PC-3 (cell line): ENCODE measurements around the gene TIRAP. TPM values are rescaled to one million over a fixed set of nuclear protein-coding genes. Genes with fewer than 3 reads are reported as not detected.

Experiments
- ATAC-seq: fragments of 200-7000 bp; cut with Tn5 transposase; 2 replicates; pipeline ENCODE4 v1.9.1; 2020; ENCODE audit warnings: mild to moderate bottlenecking, moderate library complexity
- BruUV-seq: library from RNA; stranded (reverse); fragments of 400-500 nt; replicated peaks from 2 replicates; lab custom pipeline; 2021; lab: Mats Ljungman, UMichigan
- CTCF ChIA-PET: fragments of 300-600 bp; sonication (Branson Sonifier 250); formaldehyde crosslinking; loops from one replicate; lab custom pipeline; 2022; ENCODE audit warnings: antibody characterized with exemption; lab: Charles Lee
- POLR2A ChIA-PET: fragments of 300-600 bp; sonication (Branson Sonifier 250); formaldehyde crosslinking; loops from one replicate; lab custom pipeline; 2022; ENCODE audit warnings: antibody characterized with exemption; ENCODE audit not compliant: unreplicated experiment; lab: Charles Lee
- DNase-seq: peaks from one replicate; pipeline ENCODE4 v3.0.0-alpha.2; 2015
- H2AFZ ChIP-seq: fragments of 300-600 bp; sonication (generic); 2 replicates; pipeline ENCODE4 v1.6.0; 2016; ENCODE audit warnings: antibody characterized with exemption, low read length
- H3F3A ChIP-seq: fragments of 300-600 bp; sonication (generic); one replicate; pipeline ENCODE4 v1.6.0; 2017; ENCODE audit warnings: antibody characterized with exemption, low read length, control low read depth, mild to moderate bottlenecking; ENCODE audit not compliant: unreplicated experiment
- H3K27ac ChIP-seq: fragments of 300-600 bp; sonication (generic); 2 replicates; pipeline ENCODE4 v1.5.1; 2016; ENCODE audit warnings: mild to moderate bottlenecking, low read length
- H3K27me3 ChIP-seq: fragments of 300-600 bp; sonication (generic); 2 replicates; pipeline ENCODE4 v1.6.1; 2016; ENCODE audit warnings: low read length, mixed read lengths
- H3K36me3 ChIP-seq: fragments of 300-600 bp; sonication (generic); 2 replicates; pipeline ENCODE4 v1.6.1; 2016; ENCODE audit warnings: low read depth, mixed run types, low read length, mixed read lengths
- H3K4me1 ChIP-seq: fragments of 300-600 bp; sonication (generic); 2 replicates; pipeline ENCODE4 v1.5.1; 2016; ENCODE audit warnings: low read length; ENCODE audit not compliant: insufficient read depth
- H3K4me2 ChIP-seq: fragments of 300-600 bp; sonication (generic); 2 replicates; pipeline ENCODE4 v1.6.0; 2016; ENCODE audit warnings: low read length
- H3K4me3 ChIP-seq: fragments of 300-600 bp; sonication (generic); 2 replicates; pipeline ENCODE4 v1.5.1; 2016; ENCODE audit warnings: mild to moderate bottlenecking, low read length, mixed read lengths
- H3K79me2 ChIP-seq: fragments of 300-600 bp; sonication (generic); 2 replicates; pipeline ENCODE4 v1.6.1; 2017; ENCODE audit warnings: low read length, mixed read lengths
- H3K9ac ChIP-seq: fragments of 300-600 bp; sonication (generic); 2 replicates; pipeline ENCODE4 v1.6.0; 2016; ENCODE audit warnings: mild to moderate bottlenecking, low read length
- H3K9me2 ChIP-seq: fragments of 300-600 bp; sonication (generic); replicated peaks from 2 replicates; pipeline ENCODE4 v1.6.1; 2016; ENCODE audit warnings: mixed run types, low read length, mixed read lengths
- H3K9me3 ChIP-seq: fragments of 300-600 bp; sonication (generic); 2 replicates; pipeline ENCODE4 v1.6.1; 2016; ENCODE audit warnings: low read length, mixed read lengths
- H4K20me1 ChIP-seq: fragments of 300-600 bp; sonication (generic); 2 replicates; pipeline ENCODE4 v1.6.1; 2016; ENCODE audit warnings: low read length, mixed read lengths
- CTCF ChIP-seq: fragments of 300-600 bp; sonication (generic); conservative IDR thresholded peaks from 2 replicates; pipeline ENCODE4 v1.5.1; 2017; ENCODE audit warnings: antibody characterized with exemption, low read depth, mild to moderate bottlenecking, low read length
- EZH2 ChIP-seq: fragments of 300-600 bp; sonication (generic); IDR thresholded peaks from one replicate; pipeline ENCODE4 v1.6.1; 2017; ENCODE audit warnings: antibody characterized with exemption, mild to moderate bottlenecking, low read length; ENCODE audit not compliant: unreplicated experiment
- EZH2phosphoT487 ChIP-seq: fragments of 300-600 bp; sonication (generic); IDR thresholded peaks from 2 replicates; pipeline ENCODE4 v1.6.1; 2018; ENCODE audit warnings: mild to moderate bottlenecking, antibody characterized with exemption, low read length, borderline replicate concordance
- intact Hi-C: fragments of 100-400 bp; cut with micrococcal nuclease; formaldehyde crosslinking; loops from 2 replicates; pipeline ENCODE4 v1.9.0; 2023
- total RNA-seq: library from RNA; depleted of rRNA; stranded (reverse); fragments of >200 nt; gene quantifications from 2 replicates; pipeline ENCODE4 v1.2.3, GENCODE V29; 2014

Gene TIRAP
- total RNA-seq, 1 experiment from 2014 or later, result 8.4 TPM

GRCh38 chr11:126336138-126336541 lies 53.2 kb downstream of the TIRAP start:
- no peaks in the 10 kb centered on the region for H3K79me2 ChIP-seq
- no peak overlapping the region for H3K27ac ChIP-seq
- no peaks in the 10 kb centered on the region for H4K20me1 ChIP-seq
- no peak overlapping the region for H3K4me2 ChIP-seq
- BruUV-seq, result no TSS peak
- H3K27me3 ChIP-seq, result no peaks in the 10 kb centered on the region
- ATAC-seq (no peak), DNase-seq (no peak)
- no peak overlapping the region for H3K4me3 ChIP-seq
- peaks cover 5% of the 10 kb centered on the region; the same call in 1 of the 2 replicates for H3K36me3 ChIP-seq
- POLR2A ChIA-PET, result no interaction called here
- H3K9ac ChIP-seq, result no peak overlapping the region
- H3F3A ChIP-seq, result no peaks in the 10 kb centered on the region
- H3K9me2 ChIP-seq, result no peaks in the 10 kb centered on the region
- peaks cover 50% of the 10 kb centered on the region for H3K4me1 ChIP-seq
- CTCF ChIA-PET, result no interaction called here
- H3K9me3 ChIP-seq, result no peaks in the 10 kb centered on the region
- TF ChIP-seq CTCF, result no peak
- intact Hi-C loops, result no loop called here
- no peak overlapping the region for H2AFZ ChIP-seq

GRCh38 chr11:126336671-126337101 lies 53.8 kb downstream of the TIRAP start:
- CTCF ChIA-PET, result no interaction called here
- DNase-seq, result no peak

GRCh38 chr11:126337126-126337473 lies 54.2 kb downstream of the TIRAP start:
- ATAC-seq (no peak), DNase-seq (no peak)
- Histone ChIP-seq H4K20me1 (no peaks in the 10 kb centered on the region), H3K4me1 (peaks cover 52% of the 10 kb centered on the region), H3K27me3 (no peaks in the 10 kb centered on the region), H3K27ac (no peak overlapping the region), H3K79me2 (no peaks in the 10 kb centered on the region), H3K9me3 (no peaks in the 10 kb centered on the region), H3K4me3 (no peak overlapping the region), H3K9me2 (no peaks in the 10 kb centered on the region), H2AFZ (no peak overlapping the region), H3K9ac (no peak overlapping the region), H3F3A (no peaks in the 10 kb centered on the region), H3K36me3 (peaks cover 5% of the 10 kb centered on the region; the same call in 1 of the 2 replicates), H3K4me2 (no peak overlapping the region)
- POLR2A ChIA-PET, result interaction anchor here (0.5 kb wide), 1 partner anchor 276 kb away, joined by 3 read pairs; no protein-coding TSS in a partner anchor
- CTCF ChIA-PET, result no interaction called here
- intact Hi-C loops, result no loop called here
- BruUV-seq, result no TSS peak
- TF ChIP-seq CTCF, result no peak
- TF ChIP-seq EZH2phosphoT487, result no peak
- TF ChIP-seq EZH2, result no peak

More at GRCh38 chr11:126336671-126337101, 53.8 kb downstream of the TIRAP start:
- H3K9me2 ChIP-seq, result no peaks in the 10 kb centered on the region
- H3K4me2 ChIP-seq, result no peak overlapping the region
- ATAC-seq, result no peak
- no peaks in the 10 kb centered on the region for H3K79me2 ChIP-seq
- H3K9me3 ChIP-seq, result no peaks in the 10 kb centered on the region
- H2AFZ ChIP-seq, result no peak overlapping the region
- no peak overlapping the region for H3K27ac ChIP-seq
- no peaks in the 10 kb centered on the region for H4K20me1 ChIP-seq
- H3K4me3 ChIP-seq, result no peak overlapping the region
- no peaks in the 10 kb centered on the region for H3F3A ChIP-seq
- H3K36me3 ChIP-seq, result peaks cover 5% of the 10 kb centered on the region; the same call in 1 of the 2 replicates
- no TSS peak for BruUV-seq
- intact Hi-C loops, result no loop called here
- TF ChIP-seq EZH2phosphoT487, result no peak
- POLR2A ChIA-PET, result no interaction called here
- no peak overlapping the region for H3K9ac ChIP-seq
- H3K27me3 ChIP-seq, result no peaks in the 10 kb centered on the region
- H3K4me1 ChIP-seq, result peaks cover 52% of the 10 kb centered on the region
